Raji (cell line): ENCODE results near the gene CHST13.

Source experiments
- POLR2A ChIP-seq: IDR thresholded peaks from 2 replicates; pipeline ENCODE4 v1.6.1; 2011; ENCODE audit warnings: low read depth, low read length, control low read depth; ENCODE audit not compliant: insufficient read depth

CHST13 gene

GRCh38 chr3:126484662-126485061 lies 39.3 kb upstream of the CHST13 start:
- no peak for TF ChIP-seq POLR2A

GRCh38 chr3:126485176-126485897 lies 38.6 kb upstream of the CHST13 start:
- TF ChIP-seq POLR2A: no peak

- no peak for TF ChIP-seq POLR2A
Measured at GRCh38 chr3:126485956-126486355, 38.0 kb upstream of the CHST13 start.

- no peak for TF ChIP-seq POLR2A
Measured at GRCh38 chr3:126486360-126486847, 37.6 kb upstream of the CHST13 start.

- TF ChIP-seq POLR2A: no peak
Measured at GRCh38 chr3:126487151-126487771, 36.7 kb upstream of the CHST13 start.

GRCh38 chr3:126488185-126488584 lies 35.8 kb upstream of the CHST13 start:
- no peak for TF ChIP-seq POLR2A

GRCh38 chr3:126488886-126489569 lies 34.9 kb upstream of the CHST13 start:
- TF ChIP-seq POLR2A: no peak

- no peak for TF ChIP-seq POLR2A
Measured at GRCh38 chr3:126490619-126491018, 33.3 kb upstream of the CHST13 start.

- no peak for TF ChIP-seq POLR2A
Measured at GRCh38 chr3:126491221-126492013, 32.5 kb upstream of the CHST13 start.

GRCh38 chr3:126493051-126493450 lies 30.9 kb upstream of the CHST13 start:
- TF ChIP-seq POLR2A: no peak

GRCh38 chr3:126493739-126494138 lies 30.2 kb upstream of the CHST13 start:
- no peak for TF ChIP-seq POLR2A

GRCh38 chr3:126494204-126494969 lies 29.6 kb upstream of the CHST13 start:
- no peak for TF ChIP-seq POLR2A

- TF ChIP-seq POLR2A: no peak
Measured at GRCh38 chr3:126494970-126495230, 29.1 kb upstream of the CHST13 start.

GRCh38 chr3:126495786-126496185 lies 28.2 kb upstream of the CHST13 start:
- no peak for TF ChIP-seq POLR2A
